Tibial nerve (tissue), 4 donors: ENCODE data around the gene CD48. TPM values are rescaled to one million over a fixed set of nuclear protein-coding genes. Genes with fewer than 3 reads are reported as not detected.

ENCODE experiments used
- DNase-seq, 2 donors: peaks; one replicate each; pipeline ENCODE4 v3.0.0-alpha.2; 2019; ENCODE audit warnings: low spot score in 2 of 2
- H3K27ac ChIP-seq, 4 donors: fragments of 200-600 bp; sonication (generic) in 3 of 4; one replicate each; pipeline ENCODE4 v1.5.1; 2017 to 2019; ENCODE audit warnings: mild to moderate bottlenecking in 1 of 4
- H3K27me3 ChIP-seq, 2 donors: fragments of 200-600 bp; sonication (generic) in 1 of 2; one replicate each; pipeline versions ENCODE4 v1.5.1 to v1.6.0; 2017 to 2019
- H3K36me3 ChIP-seq, 3 donors: fragments of 200-600 bp; sonication (generic); one replicate each; pipeline ENCODE4 v1.5.1; 2018 to 2019
- H3K4me1 ChIP-seq, 4 donors: fragments of 200-600 bp; sonication (generic) in 3 of 4; one replicate each; pipeline ENCODE4 v1.5.1; 2017 to 2019
- H3K4me3 ChIP-seq, 4 donors: fragments of 200-600 bp; sonication (generic) in 3 of 4; one replicate each; pipeline ENCODE4 v1.5.1; 2017 to 2019; ENCODE audit warnings: mild to moderate bottlenecking in 1 of 4, moderate library complexity in 1 of 4
- H3K9me3 ChIP-seq, 4 donors: fragments of 200-600 bp; sonication (generic) in 3 of 4; one replicate each; pipeline ENCODE4 v1.5.1; 2017 to 2019
- CTCF ChIP-seq, 5 experiments: fragments of 200-600 bp in 3 of 5; fragments of 450-650 bp in 2 of 5; sonication (generic) in 3 of 5; IDR thresholded peaks; one replicate each; pipeline ENCODE4 v1.5.1; 2016 to 2019; ENCODE audit warnings: antibody characterized with exemption in 5 of 5, mild to moderate bottlenecking in 3 of 5, moderate library complexity in 2 of 5
- EP300 ChIP-seq, 2 donors: sonication (generic); formaldehyde crosslinking; IDR thresholded peaks; one replicate each; pipeline ENCODE4 v1.6.1; 2017; ENCODE audit warnings: antibody characterized with exemption in 2 of 2, mild to moderate bottlenecking in 1 of 2
- POLR2A ChIP-seq, 2 donors: fragments of 450-650 bp; IDR thresholded peaks; one replicate each; pipeline ENCODE4 v1.6.1; 2017; ENCODE audit warnings: antibody characterized with exemption in 2 of 2, mild to moderate bottlenecking in 2 of 2, moderate library complexity in 2 of 2
- WGBS, 2 donors: methylation state at CpG; one replicate each; pipeline ENCODE4 v1.1.5; 2018; 5-methylcytosine and 5-hydroxymethylcytosine counted together
- total RNA-seq, 4 donors: library from RNA; depleted of rRNA; stranded (reverse); fragments of >200 nt; gene quantifications; one replicate each; pipeline ENCODE4 v1.1.0, GENCODE V29; 2016

The CD48 gene
- total RNA-seq, 4 donors from 2014 or later, result 1.5 to 5.9 (median 2.0) TPM

- TF ChIP-seq POLR2A (IDR thresholded peaks at IDR 0.05) (no peak), EP300 (IDR thresholded peaks at IDR 0.05) (no peak), CTCF (IDR thresholded peaks at IDR 0.05) (no peak)
- Histone ChIP-seq H3K4me3 (no peak overlapping the region), H3K27ac (no peak overlapping the region), H3K36me3 (no peaks in the 10 kb centered on the region), H3K4me1 (no peaks in the 10 kb centered on the region), H3K27me3 (no peaks in the 10 kb centered on the region), H3K9me3 (peaks cover 0 to 5% (median 0%) of the 10 kb centered on the region in 4 donors)
- DNase-seq, result no peak
- WGBS, 2 donors, result 89 to 95% methylated on average over 2 of the region's 2 CpGs
These were observed 52.8 kb downstream of the CD48 start for GRCh38 chr1:160658814-160659193.

GRCh38 chr1:160658162-160658813 is 53.3 kb downstream of the CD48 start:
- Histone ChIP-seq H3K27me3 (no peaks in the 10 kb centered on the region), H3K36me3 (no peaks in the 10 kb centered on the region), H3K4me1 (no peaks in the 10 kb centered on the region), H3K9me3 (peaks cover 0 to 5% (median 0%) of the 10 kb centered on the region in 4 donors), H3K4me3 (no peak overlapping the region), H3K27ac (no peak overlapping the region)
- 86 to 87% methylated on average over 8 of the region's 8 CpGs for WGBS, 2 donors
- DNase-seq, result no peak
- TF ChIP-seq CTCF (IDR thresholded peaks at IDR 0.05), result no peak
- TF ChIP-seq POLR2A (IDR thresholded peaks at IDR 0.05), result no peak
- no peak for TF ChIP-seq EP300 (IDR thresholded peaks at IDR 0.05)

- WGBS, 2 donors, result 55 to 57% methylated on average over 5 of the region's 5 CpGs
- Histone ChIP-seq H3K4me3 (no peak overlapping the region), H3K27ac (no peak overlapping the region), H3K4me1 (no peaks in the 10 kb centered on the region), H3K36me3 (no peaks in the 10 kb centered on the region), H3K9me3 (peaks cover 0 to 5% (median 0%) of the 10 kb centered on the region in 4 donors), H3K27me3 (no peaks in the 10 kb centered on the region)
- no peak for TF ChIP-seq POLR2A (IDR thresholded peaks at IDR 0.05)
- no peak for TF ChIP-seq CTCF (IDR thresholded peaks at IDR 0.05)
- no peak for TF ChIP-seq EP300 (IDR thresholded peaks at IDR 0.05)
- no peak for DNase-seq
These were observed 54.3 kb downstream of the CD48 start for GRCh38 chr1:160657250-160657781.

GRCh38 chr1:160656737-160657136 is 54.9 kb downstream of the CD48 start:
- Histone ChIP-seq H3K36me3 (no peaks in the 10 kb centered on the region), H3K4me3 (no peak overlapping the region), H3K27ac (no peak overlapping the region), H3K27me3 (no peaks in the 10 kb centered on the region), H3K4me1 (no peaks in the 10 kb centered on the region), H3K9me3 (peaks cover 0 to 5% (median 0%) of the 10 kb centered on the region in 4 donors)
- 78 to 88% methylated on average over 3 of the region's 3 CpGs for WGBS, 2 donors
- DNase-seq, result no peak
- TF ChIP-seq CTCF (IDR thresholded peaks at IDR 0.05), result no peak
- TF ChIP-seq POLR2A (IDR thresholded peaks at IDR 0.05), result no peak
- no peak for TF ChIP-seq EP300 (IDR thresholded peaks at IDR 0.05)

- DNase-seq, result no peak
- no peak overlapping the region for H3K27ac ChIP-seq
- H3K27me3 ChIP-seq, result no peaks in the 10 kb centered on the region
- H3K9me3 ChIP-seq, result no peaks in the 10 kb centered on the region
- H3K4me3 ChIP-seq, result no peak overlapping the region
- no peaks in the 10 kb centered on the region for H3K4me1 ChIP-seq
- no peak for TF ChIP-seq POLR2A (IDR thresholded peaks at IDR 0.05)
- no peak for TF ChIP-seq EP300 (IDR thresholded peaks at IDR 0.05)
- TF ChIP-seq CTCF (IDR thresholded peaks at IDR 0.05), result no peak
- 90 to 97% methylated on average over 2 of the region's 2 CpGs for WGBS, 2 donors
- no peaks in the 10 kb centered on the region for H3K36me3 ChIP-seq
These were observed 58.0 kb downstream of the CD48 start for GRCh38 chr1:160653620-160654016.
